HepG2 (cell line): Measurements from ENCODE around the gene ACAP3. TPM values are rescaled to one million over a fixed set of nuclear protein-coding genes. Genes with fewer than 3 reads are reported as not detected.

Source experiments
- ATAC-seq: fragments of 200-7000 bp; cut with Tn5 transposase; 3 replicates; pipeline ENCODE4 v1.9.1; 2020; ENCODE audit warnings: mild to moderate bottlenecking, moderate library complexity
- BruUV-seq: library from RNA; stranded (reverse); fragments of 400-500 nt; replicated peaks from 2 replicates; lab custom pipeline; 2021; lab: Mats Ljungman, UMichigan
- CTCF ChIA-PET: fragments of 300-600 bp; formaldehyde crosslinking; extraction: SDS; loops from one replicate; lab custom pipeline; 2021; ENCODE audit warnings: low total read pairs, inconsistent platforms, low intra/inter-chr PET ratio; lab: Yijun Ruan, JAX
- POLR2A ChIA-PET: fragments of 350-600 bp; sonication (Branson Sonifier 250); formaldehyde crosslinking; loops from one replicate; lab custom pipeline; 2020; ENCODE audit warnings: antibody characterized with exemption, inconsistent platforms; lab: Yijun Ruan, JAX
- DNase-seq: peaks from one replicate; pipeline ENCODE4 v3.0.0-alpha.2; 2015; ENCODE audit warnings: low spot score
- FAIRE-seq: peaks from 3 replicates; lab custom pipeline; 2011; peaks lifted over from hg19 to GRCh38; lab: Jason Lieb, UNC
- H2AFZ ChIP-seq: one replicate; pipeline ENCODE4 v1.6.1; 2011; ENCODE audit warnings: low read length, inconsistent platforms
- H3K27ac ChIP-seq: fragments of 300-600 bp; 3 replicates; pipeline ENCODE4 v1.8.0; 2011; ENCODE audit warnings: mixed run types, mild to moderate bottlenecking, mixed read lengths, low read length, inconsistent platforms; ENCODE audit not compliant: insufficient read depth; ENCODE audit errors: extremely low read length
- H3K27me3 ChIP-seq, 2 experiments: fragments of 200-600 bp in 1 of 2; 2 replicates in 1 of 2; 3 replicates in 1 of 2; pipeline versions ENCODE4 v1.6.0 to v1.8.0; 2011; ENCODE audit warnings: low read length in 2 of 2, mild to moderate bottlenecking in 2 of 2, moderate library complexity in 2 of 2, inconsistent platforms in 1 of 2; ENCODE audit not compliant: insufficient read depth in 2 of 2, control insufficient read depth in 1 of 2
- H3K36me3 ChIP-seq, 2 experiments: fragments of 200-600 bp in 1 of 2; replicated peaks in 1 of 2; 2 replicates in 1 of 2; 3 replicates in 1 of 2; pipeline versions ENCODE4 v1.5.1 to v1.8.0; 2011; ENCODE audit warnings: low read length in 2 of 2, inconsistent platforms in 1 of 2; ENCODE audit not compliant: insufficient read depth in 2 of 2, control insufficient read depth in 1 of 2
- H3K4me1 ChIP-seq: 2 replicates; pipeline ENCODE4 v1.5.1; 2012; ENCODE audit warnings: low read length, inconsistent platforms; ENCODE audit not compliant: insufficient read depth
- H3K4me2 ChIP-seq: 2 replicates; pipeline ENCODE4 v1.6.0; 2011; ENCODE audit warnings: low read depth, low read length, inconsistent platforms
- H3K4me3 ChIP-seq, 3 experiments: fragments of 200-600 bp in 1 of 3; sonication (generic), shearing (Covaris generic) in 1 of 3; replicated peaks in 1 of 3; 2 replicates each; pipeline ENCODE4 v1.5.1; 2011 to 2016; ENCODE audit warnings: low read length in 3 of 3, inconsistent platforms in 2 of 3, low read depth in 2 of 3, mild to moderate bottlenecking in 2 of 3, control low read depth in 1 of 3, mixed read lengths in 1 of 3; ENCODE audit not compliant: insufficient read depth in 1 of 3
- H3K79me2 ChIP-seq: one replicate; pipeline ENCODE4 v1.6.1; 2011; ENCODE audit warnings: low read length, inconsistent platforms; ENCODE audit not compliant: insufficient read depth
- H3K9ac ChIP-seq: 2 replicates; pipeline ENCODE4 v1.6.0; 2011; ENCODE audit warnings: mild to moderate bottlenecking, low read depth, low read length, inconsistent platforms; ENCODE audit not compliant: insufficient read depth
- H3K9me3 ChIP-seq: 2 replicates; pipeline ENCODE4 v1.5.1; 2012; ENCODE audit warnings: mild to moderate bottlenecking, low read length
- H4K20me1 ChIP-seq: 2 replicates; pipeline ENCODE4 v1.6.0; 2011; ENCODE audit warnings: inconsistent platforms, mild to moderate bottlenecking, low read length, moderate library complexity; ENCODE audit not compliant: insufficient read depth
- GABPB1 ChIP-seq: IDR thresholded peaks from 2 replicates; pipeline ENCODE4 v1.6.1; 2016; ENCODE audit warnings: mild to moderate bottlenecking, missing genetic modification reagents, moderate library complexity, missing compliant biosample characterization
- ISL2 ChIP-seq: sonication (generic); formaldehyde crosslinking; IDR thresholded peaks from 2 replicates; pipeline ENCODE4 v1.5.0; 2020; ENCODE audit warnings: missing genetic modification reagents
- RBFOX2 ChIP-seq: fragments of 200-400 bp; formaldehyde crosslinking; IDR thresholded peaks from 2 replicates; pipeline ENCODE4 v1.6.1; 2017; ENCODE audit warnings: low read depth, mild to moderate bottlenecking, low read length
- ZNF883 ChIP-seq: sonication (generic); formaldehyde crosslinking; IDR thresholded peaks from 2 replicates; pipeline ENCODE4 v1.5.1; 2020; ENCODE audit warnings: mild to moderate bottlenecking, missing genetic modification reagents; ENCODE audit errors: not compliant biosample characterization
- WGBS: methylation state at CpG from one replicate; pipeline ENCODE4 v1.1.6; 2017; ENCODE audit warnings: low lambda C conversion rate; 5-methylcytosine and 5-hydroxymethylcytosine counted together
- in situ Hi-C: cut with HindIII; loops from 2 replicates; pipeline ENCODE4 v1.10.0; 2017; ENCODE audit warnings: low pct_unique_long_range_greater_than_20kb; ENCODE audit not compliant: extremely low pct_ligation_motif_present
- intact Hi-C: fragments of 100-400 bp; cut with micrococcal nuclease; formaldehyde crosslinking; loops from one replicate; pipeline ENCODE4 v1.10.0; 2022; ENCODE audit not compliant: unreplicated experiment
- polyA plus RNA-seq, 8 experiments: library from polyadenylated mRNA; depleted of rRNA in 3 of 8; stranded (reverse) in 7 of 8; unstranded in 1 of 8; fragments of >200 nt; fragmentation: Illumina TruSeq in 4 of 8; extraction: Trizol in 4 of 8; gene quantifications; 2 replicates each; pipeline versions ENCODE4 v1.2.1 to v1.2.3, GENCODE V29; 2011 to 2016; ENCODE audit warnings: low read depth in 4 of 8, missing spikeins in 1 of 8, mixed read lengths in 1 of 8; ENCODE audit not compliant: insufficient read depth in 1 of 8
- total RNA-seq, 5 experiments: library from RNA; depleted of rRNA; stranded (reverse); fragments of >200 nt; fragmentation: Illumina TruSeq; extraction: Trizol; gene quantifications; 2 replicates each; pipeline ENCODE4 v1.2.3, GENCODE V29; 2016; ENCODE audit warnings: low read depth in 1 of 5
- TF ChIP-seq, protein P1 (sequence below): sonication (generic); formaldehyde crosslinking; IDR thresholded peaks from 2 replicates; pipeline ENCODE4 v1.4.0; 2020; ENCODE audit warnings: missing genetic modification reagents

The ACAP3 gene
- total and polyA plus RNA-seq, 2 of the 13 experiments (the other 11 are each of a cell fraction or from before 2014, with no cell fraction given) = 29.4 to 50.8 TPM

DNA sequence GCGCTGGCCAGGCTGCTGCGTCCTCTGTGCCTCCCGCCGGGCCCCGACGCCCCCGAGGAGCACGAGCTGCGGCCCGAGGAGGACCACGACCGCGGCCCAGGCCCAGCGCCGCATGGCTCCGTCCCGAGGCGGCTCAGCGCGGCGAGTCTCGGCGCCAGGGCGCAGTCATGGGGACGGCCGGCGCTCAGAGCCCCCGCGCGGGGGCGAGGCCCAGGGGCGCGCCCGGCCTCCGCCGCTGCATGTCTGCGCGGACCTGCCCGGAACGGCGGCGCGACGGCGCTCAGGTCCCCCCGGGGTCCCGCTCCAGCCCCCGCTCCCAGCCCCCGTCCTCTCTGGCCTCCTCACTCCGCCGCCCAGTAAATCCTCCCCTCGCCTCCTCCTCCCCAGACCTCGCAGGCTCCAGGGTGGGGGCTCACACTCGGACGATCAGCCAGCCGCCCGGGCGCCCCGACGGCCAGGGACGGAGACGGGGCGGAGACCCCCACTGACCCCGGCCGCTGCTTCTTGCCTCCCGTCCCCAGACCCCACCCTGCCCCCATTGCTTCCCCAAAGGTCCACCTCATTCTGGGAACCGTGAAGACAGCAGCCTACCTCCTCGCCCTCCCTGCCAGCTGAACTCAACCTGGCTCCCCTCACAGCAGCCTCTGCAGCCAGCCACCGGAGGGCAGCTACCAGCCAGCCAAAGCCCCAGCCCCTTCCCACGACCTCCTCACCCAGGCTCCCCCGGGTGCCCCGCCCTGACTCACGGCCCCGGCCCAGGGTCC lies 61.0 kb downstream of the ACAP3 start, which contains the start of gene C1QTNF12:
Gene C1QTNF12, minus strand, starts transcription at position 146 of the 764 bp plus-strand sequence. Its CDS starts 32 bp downstream, at position 114.
- Histone ChIP-seq H3K4me3 (no peak within 1 kb of the TSS), H3K9me3 (no peaks in the 10 kb centered on the region), H3K79me2 (no peaks in the 10 kb centered on the region), H3K9ac (no peak within 1 kb of the TSS), H3K27me3 (no peaks in the 10 kb centered on the region), H4K20me1 (no peaks in the 10 kb centered on the region), H3K36me3 (no peaks in the 10 kb centered on the region), H3K4me1 (peaks cover 8% of the 10 kb centered on the region), H3K27ac (no peak within 1 kb of the TSS), H3K4me2 (no peak within 1 kb of the TSS), H2AFZ (no peak within 1 kb of the TSS)
- DNase-seq (no peak), ATAC-seq (peak; percentile 10), FAIRE-seq (no peak)
- TF ChIP-seq ZNF883 (CRISPR knock-in tag) (peak; percentile 37), GABPB1 (CRISPR knock-in tag) (0 out of 2 replicates have a peak, but pooled peaks have one; percentile 10), ISL2 (CRISPR knock-in tag) (no peak), RBFOX2 (0 out of 2 replicates have a peak, but pooled peaks have one; percentile 3)
- TF ChIP-seq, protein P1, sequence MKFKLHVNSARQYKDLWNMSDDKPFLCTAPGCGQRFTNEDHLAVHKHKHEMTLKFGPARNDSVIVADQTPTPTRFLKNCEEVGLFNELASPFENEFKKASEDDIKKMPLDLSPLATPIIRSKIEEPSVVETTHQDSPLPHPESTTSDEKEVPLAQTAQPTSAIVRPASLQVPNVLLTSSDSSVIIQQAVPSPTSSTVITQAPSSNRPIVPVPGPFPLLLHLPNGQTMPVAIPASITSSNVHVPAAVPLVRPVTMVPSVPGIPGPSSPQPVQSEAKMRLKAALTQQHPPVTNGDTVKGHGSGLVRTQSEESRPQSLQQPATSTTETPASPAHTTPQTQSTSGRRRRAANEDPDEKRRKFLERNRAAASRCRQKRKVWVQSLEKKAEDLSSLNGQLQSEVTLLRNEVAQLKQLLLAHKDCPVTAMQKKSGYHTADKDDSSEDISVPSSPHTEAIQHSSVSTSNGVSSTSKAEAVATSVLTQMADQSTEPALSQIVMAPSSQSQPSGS (CRISPR knock-in tag) = no peak
- intact Hi-C loops (no loop called here), in situ Hi-C loops (no loop called here)
- 80% methylated on average over 34 of the region's 74 CpGs for WGBS
- no TSS peak for BruUV-seq
- CTCF ChIA-PET = no interaction called here
- POLR2A ChIA-PET = no interaction called here
